Astrocyte of the hippocampus (primary cell): ENCODE results near the gene PSME2.
A peak's percentile ranks its signal among the peaks of the same experiment; 100 is the strongest.
"Not testable (repeated sequence)": the region's sequence is repeated elsewhere in the genome, so short reads cannot be mapped to it uniquely, and the experiment has no call there.

Source experiments
- DNase-seq: peaks from one replicate; pipeline ENCODE4 v3.0.0; 2011; ENCODE audit warnings: low read depth, low spot score

Gene PSME2

DNA sequence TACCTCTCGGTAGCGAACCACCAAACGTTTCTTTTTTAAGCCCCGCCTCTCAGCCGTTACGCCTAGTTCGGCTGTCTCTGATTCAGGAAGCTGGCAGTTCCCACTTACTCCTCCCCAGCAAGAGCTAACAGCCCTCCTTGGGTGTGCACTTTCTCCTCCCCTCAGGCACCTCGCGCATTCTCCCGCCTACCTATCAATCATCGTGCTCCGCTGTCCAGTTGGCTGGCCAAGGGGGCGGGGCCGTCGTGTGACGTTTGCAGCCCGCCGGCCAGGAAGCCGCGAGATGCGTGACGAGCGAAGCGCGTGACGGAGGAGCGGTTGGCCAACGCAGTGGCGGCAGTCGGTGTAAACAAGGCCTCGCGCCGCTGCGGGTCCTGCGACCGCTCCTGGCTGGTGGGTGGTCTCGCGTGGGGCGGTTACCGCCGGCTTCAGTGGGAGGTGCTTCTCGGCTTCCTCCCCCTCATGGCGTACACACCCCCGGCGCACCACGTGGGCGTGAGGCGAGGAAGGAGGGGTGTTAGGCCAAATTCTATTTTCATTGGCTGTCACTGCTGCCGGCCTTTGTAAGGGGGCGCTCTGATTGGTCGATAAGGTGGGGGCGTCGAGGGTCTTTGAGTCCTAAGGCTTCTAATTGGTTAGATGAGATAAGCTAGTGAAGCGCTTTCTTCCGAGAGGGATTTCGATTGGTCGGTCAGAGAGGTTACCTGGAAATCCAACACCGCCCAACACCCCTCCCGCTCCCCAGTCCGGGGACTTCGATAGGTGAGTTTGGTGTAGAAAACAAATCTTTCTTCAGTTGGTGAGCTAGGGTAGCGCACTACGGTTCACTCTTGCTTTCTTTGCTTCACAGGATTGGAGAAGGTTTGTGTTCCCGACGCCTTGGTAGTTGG lies 31.6 kb downstream of the PSME2 start, which contains the start of the genes DCAF11 and NRL:
DCAF11 (plus strand) TSS at position 246 of the 890 bp plus-strand sequence. CDS start 818 bp downstream, outside the sequence.
NRL (minus strand) TSS at position 418 of the 890 bp plus-strand sequence. CDS start 32,101 bp downstream, outside the sequence.
- DNase-seq: peak; percentile 100

DNA sequence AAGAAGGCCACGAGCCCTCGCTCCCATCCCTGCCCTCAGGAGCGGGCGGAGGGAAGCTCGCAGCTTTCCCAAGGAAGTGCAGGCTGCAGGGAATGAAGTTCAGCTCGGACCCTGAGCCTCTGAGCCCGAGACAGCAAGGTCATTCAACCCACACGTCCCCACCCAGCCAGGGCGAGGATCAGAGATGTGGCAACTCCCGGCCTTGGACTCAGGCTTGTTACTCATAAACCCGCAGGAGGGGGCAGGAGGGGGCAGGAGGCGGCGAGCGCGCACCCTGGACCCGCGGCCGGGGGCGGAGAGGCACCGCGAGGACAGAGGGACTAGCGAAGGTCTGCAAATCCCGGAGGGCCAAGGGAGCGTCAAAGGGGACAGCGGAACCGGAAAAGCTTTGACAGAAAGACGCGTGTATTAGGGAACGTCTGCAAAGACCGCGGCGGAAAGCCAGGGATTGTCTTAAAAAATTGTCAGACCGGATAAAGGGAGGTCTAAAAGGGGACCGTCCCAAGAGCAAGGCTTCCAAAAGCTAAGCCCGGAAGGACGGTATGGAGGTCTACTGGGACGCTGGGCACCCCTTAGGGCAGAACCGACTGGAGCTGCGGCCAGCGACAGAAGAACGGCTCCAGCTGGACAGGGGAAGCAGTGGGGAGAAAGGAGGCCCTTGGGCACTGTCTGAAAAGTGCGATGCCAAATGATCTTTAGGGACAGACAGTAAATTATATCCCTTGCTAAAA lies 32.4 kb downstream of the PSME2 start:
- peak; percentile 90 for DNase-seq

DNA sequence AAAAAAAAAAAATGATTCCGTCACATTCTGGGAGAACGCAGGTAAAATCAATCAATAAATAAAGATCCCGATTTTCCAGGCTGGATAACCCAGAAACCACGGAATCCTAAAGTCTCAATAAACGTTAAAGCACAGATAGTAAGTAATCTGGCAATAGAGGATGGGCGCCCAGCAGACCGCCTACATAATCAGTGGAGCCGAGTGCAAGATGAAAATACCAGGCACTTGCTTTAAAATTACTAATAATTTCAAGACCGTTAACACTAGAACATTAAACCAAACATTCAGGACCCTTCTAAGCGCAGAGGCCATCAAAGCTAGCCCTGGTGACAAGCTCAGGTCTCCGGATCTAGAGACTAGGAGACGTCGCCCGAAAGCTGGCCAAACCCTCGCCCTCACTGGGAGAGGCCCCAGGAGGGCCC lies 33.0 kb downstream of the PSME2 start:
- DNase-seq: no peak

DNA sequence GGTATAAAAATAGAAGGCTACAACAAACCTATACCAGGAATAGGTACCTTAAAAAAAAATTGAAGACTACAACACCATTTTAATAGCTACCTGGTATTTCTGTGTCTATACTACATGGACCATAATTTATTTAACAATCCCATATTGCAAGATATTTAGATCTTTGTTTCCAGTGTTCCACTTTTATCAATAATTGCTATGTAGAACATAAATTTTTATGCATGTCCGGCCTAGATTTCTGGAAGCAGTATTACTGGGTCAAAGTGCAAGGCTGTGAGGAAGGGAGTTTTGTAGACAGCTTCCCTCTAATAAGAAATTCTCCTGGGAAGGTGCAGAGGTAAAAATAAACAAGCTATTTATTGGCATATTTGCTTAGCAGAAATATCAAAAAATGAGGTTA lies 35.9 kb downstream of the PSME2 start:
- no peak for DNase-seq

DNA sequence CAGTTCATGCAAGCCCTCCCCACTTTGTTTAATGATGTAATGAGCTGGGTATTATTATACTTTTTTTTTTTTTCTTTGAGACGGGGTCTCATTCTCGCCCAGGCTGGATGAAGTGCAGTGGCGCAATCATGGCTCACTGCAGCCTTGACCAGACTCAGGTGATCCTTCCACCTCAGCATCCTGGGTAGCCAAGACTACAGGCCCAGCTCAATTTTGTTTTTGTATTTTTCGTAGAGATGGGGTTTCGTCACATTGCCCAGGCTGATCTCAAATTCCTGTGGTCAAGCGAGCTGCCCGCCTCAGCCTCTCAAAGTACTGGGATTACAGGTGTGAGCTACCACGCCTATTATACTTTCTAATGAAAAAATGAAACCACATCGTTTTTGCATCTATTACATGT lies 36.4 kb downstream of the PSME2 start:
- no peak for DNase-seq

DNA sequence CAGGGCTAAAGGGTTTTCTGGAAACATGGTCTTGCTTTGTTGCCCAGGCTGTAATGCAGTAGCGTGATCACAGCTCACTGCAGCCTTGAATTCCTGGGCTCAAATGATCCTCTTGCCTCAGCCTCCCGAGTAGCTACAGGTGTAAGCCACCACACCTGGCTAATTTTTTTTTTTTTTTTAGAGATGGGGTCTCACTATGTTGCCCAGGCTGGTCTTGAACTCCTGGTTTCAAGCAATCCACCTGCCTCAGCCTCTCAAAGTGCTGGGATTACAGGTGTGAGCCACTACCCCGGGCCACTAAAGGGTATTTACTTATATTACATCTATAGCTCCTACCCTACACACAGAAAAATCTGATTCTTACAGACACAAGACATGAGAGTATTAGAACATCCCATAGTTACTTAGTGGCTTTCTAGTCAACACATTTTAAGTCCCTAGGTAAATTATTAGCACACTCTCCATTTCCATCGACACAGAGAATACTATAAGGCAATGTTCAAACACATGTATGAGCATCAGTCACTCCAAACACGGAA lies 38.0 kb downstream of the PSME2 start:
- no peak for DNase-seq

DNA sequence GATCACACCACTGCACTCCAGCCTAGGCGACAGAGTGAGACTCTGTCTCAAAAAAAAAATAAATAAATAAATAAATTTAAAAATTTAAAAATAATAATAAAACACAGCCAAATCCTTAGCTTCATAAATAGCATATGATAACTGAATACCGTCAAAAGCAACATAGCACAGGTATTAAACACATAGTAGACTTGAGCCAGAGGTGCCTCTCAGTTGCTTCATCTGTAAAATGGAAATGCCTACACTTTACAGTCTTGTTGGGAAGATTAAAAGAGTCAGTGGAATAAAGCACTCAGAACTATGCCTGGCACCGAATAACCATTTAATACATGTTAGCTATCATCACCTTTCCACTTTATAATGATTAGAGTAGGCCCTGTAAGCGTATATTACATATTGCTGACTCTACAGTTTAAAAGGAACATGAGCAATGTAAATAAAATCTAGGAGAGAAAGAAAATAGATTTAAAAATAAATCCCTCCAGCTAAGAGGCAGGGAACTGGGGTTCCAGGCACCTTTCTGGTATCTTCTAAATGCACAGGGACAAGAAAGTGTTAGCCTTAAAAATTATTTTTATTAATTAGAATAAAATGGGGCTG lies 39.6 kb downstream of the PSME2 start:
- DNase-seq: no peak

DNA sequence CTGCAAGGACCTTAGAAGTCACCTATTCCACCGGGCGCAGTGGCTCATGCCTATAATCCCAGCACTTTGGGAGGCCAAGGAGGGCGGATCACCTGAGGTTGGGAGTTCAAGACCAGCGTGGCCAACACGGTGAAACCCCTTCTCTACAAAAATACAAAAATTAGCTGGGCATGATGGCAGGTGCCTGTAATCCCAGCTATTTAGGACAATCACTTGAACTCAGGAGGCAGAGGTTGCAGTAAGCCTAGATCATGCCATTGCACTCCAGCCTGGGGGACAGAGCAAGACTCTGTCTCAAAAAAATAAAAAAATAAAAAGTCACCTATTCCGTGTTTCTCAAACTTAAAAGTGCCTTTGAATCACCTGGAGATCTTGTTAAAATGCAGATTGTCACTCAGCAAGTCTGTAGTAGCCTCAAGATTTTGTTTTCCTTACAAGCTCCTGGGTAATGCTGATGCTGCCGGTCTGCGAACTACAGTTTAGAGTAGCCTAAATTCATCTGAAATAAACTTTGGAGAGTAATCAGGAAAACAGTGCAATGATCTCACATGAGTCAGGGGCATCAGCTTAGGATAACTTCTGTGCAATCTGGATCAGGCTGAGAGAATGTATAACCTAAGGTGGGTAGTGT lies 40.7 kb downstream of the PSME2 start:
- DNase-seq: not testable (repeated sequence)

DNA sequence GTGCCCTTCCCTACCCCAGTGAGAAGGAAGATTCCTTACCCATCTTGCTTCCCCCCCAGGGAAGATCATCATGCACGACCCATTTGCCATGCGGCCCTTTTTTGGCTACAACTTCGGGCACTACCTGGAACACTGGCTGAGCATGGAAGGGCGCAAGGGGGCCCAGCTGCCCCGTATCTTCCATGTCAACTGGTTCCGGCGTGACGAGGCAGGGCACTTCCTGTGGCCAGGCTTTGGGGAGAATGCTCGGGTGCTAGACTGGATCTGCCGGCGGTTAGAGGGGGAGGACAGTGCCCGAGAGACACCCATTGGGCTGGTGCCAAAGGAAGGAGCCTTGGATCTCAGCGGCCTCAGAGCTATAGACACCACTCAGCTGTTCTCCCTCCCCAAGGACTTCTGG lies 43.0 kb downstream of the PSME2 start:
- DNase-seq: no peak

DNA sequence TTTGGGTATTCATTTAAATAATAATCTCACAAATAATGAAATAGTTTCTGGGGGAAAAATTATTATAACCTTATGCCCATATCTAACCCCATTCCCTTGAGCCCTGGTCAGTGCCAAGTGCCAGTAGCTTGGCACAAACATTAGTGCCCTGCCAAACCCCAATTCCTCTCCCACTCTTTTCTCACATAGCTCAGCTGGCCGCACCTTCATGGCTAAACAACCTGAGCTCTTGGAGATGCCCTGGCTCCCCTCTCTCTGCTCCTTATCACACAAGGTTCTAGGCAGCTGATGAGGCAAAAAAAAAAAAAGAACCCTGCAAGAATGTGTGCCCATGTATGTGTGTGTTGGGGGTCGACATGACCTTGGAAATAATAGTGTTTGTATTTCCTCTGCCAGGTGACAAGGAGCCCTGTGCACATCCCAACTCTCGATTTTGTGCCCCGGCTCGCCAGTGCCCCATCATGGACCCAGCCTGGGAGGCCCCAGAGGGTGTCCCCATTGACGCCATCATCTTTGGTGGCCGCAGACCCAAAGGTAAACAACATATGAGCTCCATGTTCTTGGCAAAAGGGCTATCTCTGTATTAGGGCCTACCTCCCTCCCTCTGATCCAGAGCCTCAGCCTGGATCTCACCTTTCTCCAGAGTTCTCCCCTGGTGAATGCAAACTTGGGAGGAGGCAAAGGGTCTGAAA lies 43.9 kb downstream of the PSME2 start:
- DNase-seq: no peak

DNA sequence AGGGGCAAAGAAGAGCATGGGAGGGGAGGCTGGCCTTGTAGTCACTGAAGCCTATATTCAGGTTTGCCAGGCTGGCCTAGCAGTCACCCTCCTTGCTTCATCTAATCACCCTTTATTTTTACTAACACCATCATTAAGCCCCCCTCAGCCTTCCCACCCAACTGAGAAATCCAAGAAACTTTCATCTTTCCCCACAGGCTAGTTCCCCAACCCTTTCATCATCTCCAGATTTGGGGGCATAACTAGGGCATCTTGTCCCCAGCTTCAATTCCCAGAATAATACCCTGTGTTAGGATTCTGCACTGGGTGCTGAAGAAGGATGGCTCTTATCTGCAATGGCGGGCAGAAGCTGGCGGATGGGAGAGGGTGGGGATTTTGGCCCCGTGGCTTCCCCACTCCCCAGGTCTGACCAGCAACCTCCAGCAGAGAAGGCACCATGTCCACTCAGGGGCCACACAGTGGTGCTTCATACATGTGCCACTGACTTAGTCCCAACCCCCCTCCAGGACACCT lies 45.4 kb downstream of the PSME2 start:
- DNase-seq: no peak

DNA sequence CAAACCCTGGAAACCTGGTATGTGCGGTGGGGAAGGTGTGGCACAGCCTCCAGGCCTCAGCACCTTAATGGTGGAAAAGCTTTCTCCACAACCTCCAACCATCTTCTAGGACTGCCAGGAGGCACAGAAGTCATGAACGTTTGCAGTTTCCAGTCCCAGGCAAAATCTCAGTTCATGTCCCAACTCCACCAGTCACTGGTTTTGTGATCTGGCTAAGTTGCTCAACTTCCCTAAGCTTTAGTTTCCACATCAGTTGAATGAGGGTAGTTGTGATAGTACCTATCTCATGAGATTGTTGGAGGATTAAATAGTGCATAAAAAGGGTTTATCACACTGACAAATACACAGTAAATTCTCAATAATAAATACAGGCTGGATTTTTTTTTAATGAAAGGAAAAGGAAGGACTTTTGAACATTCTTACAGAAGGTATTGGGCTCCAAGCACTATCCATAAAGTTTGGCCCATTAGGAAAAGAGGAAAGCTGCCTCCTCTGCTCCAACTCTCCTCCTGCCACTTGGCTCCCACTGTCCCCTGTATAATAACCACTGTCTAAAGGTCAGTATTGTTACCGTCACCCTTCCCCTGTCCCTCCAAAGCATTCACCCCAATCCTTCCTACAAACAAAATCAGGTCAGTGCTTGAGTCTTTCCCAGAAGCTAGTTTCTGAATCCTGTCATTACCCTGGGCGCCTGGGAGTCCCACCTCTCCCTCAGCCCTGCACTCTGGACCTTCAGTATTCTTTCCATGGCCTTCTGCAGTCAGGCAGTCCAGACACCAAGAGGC lies 46.0 kb downstream of the PSME2 start:
- no peak for DNase-seq

DNA sequence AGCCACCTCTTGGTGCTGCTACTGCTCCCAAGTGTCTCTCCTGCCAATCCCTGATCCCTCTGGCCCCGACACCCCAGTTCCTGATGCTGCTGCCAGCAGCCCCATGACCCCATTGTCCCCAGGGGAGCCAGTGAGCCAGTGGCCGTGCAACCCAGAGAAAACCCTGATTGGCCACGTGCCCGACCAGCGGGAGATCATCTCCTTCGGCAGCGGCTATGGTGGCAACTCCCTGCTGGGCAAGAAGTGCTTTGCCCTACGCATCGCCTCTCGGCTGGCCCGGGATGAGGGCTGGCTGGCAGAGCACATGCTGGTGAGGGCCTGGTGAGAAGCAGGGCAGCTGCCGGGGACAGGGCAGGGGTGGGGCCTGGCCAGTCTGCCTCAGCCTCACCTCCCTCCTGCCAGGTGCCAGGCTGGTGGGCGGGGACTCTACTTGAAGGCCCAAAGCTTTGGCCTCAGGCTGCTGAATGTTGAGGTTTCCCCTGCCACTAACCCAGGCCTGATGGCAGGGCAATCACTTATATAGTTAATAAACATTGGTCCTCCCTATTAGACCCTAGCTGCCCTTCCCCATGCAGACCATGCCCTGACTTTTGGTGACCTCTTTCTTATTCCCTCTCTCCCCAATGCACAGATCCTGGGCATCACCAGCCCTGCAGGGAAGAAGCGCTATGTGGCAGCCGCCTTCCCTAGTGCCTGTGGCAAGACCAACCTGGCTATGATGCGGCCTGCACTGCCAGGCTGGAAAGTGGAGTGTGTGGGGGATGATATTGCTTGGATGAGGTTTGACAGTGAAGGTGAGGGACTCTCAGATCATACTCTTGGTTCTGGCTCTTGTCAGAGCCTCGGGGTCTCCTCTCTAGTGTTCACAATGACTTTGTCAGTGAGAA lies 47.2 kb downstream of the PSME2 start:
- no peak for DNase-seq

DNA sequence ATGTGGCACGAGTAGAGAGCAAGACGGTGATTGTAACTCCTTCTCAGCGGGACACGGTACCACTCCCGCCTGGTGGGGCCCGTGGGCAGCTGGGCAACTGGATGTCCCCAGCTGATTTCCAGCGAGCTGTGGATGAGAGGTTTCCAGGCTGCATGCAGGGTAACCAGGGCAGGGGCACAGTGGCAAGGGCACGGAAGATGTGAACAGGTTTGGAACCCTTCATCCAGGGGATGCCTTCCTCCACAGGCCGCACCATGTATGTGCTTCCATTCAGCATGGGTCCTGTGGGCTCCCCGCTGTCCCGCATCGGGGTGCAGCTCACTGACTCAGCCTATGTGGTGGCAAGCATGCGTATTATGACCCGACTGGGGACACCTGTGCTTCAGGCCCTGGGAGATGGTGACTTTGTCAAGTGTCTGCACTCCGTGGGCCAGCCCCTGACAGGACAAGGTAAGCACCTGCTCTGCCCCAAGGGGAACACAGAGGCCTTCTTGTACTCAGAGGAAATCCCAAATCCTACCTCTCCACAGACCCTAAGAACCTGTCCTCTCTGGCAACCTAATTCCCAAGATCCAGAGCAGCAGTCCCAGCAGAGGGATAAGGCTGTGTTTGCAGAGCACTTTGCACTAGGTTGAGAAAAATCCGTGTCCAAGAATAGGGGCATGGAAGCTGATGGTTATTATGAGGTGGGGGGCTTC lies 48.0 kb downstream of the PSME2 start:
- DNase-seq: no peak

DNA sequence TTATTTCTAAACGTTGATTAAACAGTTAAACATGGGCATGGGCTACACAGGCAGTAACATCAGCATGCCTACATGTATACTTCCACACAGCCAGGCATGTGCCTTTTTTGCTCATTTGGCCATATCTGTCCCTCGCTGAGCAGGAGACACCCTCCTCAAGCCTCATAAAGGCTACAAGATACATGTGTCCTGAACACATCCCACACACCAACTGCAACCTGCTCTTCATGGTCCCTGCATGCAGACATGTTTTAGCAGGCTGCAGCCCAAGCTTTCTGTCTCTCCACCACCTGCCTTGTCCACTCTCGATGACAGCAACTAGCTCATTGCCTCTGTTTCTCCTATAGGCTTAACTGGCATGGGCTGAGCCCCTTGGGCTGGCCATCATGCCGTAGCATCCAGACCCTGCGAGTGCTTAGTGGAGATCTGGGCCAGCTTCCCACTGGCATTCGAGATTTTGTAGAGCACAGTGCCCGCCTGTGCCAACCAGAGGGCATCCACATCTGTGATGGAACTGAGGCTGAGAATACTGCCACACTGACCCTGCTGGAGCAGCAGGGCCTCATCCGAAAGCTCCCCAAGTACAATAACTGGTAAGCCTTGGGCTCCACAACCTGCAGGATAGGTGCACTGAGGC lies 49.7 kb downstream of the PSME2 start:
- DNase-seq: no peak

DNA sequence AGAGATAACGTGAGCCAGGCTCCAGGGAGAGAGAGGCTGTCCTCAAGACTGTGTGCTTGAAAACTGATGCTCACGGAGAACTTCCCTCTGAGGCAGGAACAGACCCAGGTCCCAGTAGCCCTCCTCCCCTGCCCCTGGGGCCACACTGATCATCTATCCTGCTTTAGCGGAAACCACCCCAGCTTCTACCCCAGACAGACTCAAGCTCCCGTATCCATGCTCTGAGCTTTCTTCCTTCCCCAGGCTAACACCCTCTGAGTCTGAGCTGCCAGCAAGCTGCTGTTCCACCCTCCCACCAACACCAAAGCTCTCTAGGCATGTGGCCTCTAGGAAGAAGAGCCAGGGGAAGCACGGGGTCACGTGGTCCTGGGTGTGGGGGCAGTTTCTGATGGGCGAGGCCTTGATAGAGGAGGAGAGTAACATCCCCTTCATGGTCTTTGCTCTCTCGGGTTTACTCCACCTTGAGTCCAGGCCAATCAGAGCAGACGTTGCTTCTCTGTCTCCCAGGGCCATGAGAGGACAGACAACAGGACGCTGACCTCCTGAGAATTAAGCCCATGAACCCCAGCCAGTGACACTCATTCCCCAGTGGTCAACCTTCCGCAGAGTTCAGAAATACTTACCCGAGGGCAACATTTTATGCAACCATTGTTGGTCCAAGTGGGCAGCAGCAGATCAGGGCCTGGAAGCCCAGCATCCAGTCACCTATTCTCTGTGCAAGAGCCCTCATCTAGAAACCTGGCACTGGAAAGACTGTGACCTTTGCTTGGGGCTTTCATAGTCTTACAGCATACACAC lies 50.9 kb downstream of the PSME2 start:
- no peak for DNase-seq

DNA sequence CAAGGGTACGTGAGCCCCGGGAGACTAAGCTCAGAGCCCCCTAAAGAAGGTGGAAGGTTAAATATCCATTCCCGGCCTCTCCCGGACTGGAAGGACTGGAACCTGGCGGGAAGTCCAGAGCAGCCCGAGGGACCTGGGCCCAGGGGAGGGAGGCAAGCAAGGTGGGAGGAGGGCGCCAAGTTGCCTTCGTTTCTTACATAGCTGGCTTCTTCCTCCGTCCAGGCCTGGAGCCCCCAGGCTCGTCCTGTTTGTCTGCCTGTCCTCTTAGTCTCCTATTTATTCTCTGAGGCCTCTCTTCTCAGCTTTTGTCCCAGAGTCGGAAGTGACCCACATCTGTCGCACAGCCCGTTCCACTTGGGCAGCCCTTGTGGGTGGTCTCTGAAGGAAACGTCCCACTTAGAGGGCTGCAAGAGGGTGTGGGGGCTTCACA lies 51.6 kb downstream of the PSME2 start:
- no peak for DNase-seq
